Mesendoderm (in vitro differentiated cells): ENCODE measurements around the gene POLR3GL.

Experiments
- DNase-seq: peaks from one replicate; pipeline ENCODE4 v3.0.0; 2013
- H2AK5ac ChIP-seq: 2 replicates; pipeline ENCODE4 v1.6.1; 2013; ENCODE audit warnings: low read length, inconsistent platforms
- H2BK120ac ChIP-seq: 2 replicates; pipeline ENCODE4 v1.6.1; 2013; ENCODE audit warnings: low read depth, mild to moderate bottlenecking, low read length, moderate library complexity, mixed read lengths
- H2BK15ac ChIP-seq: replicated peaks from 2 replicates; pipeline ENCODE4 v1.6.1; 2013; ENCODE audit warnings: low read depth, mild to moderate bottlenecking, moderate library complexity
- H2BK5ac ChIP-seq: 2 replicates; pipeline ENCODE4 v1.6.1; 2013; ENCODE audit warnings: low read length, inconsistent platforms
- H3K18ac ChIP-seq: 2 replicates; pipeline ENCODE4 v1.6.1; 2013; ENCODE audit warnings: mild to moderate bottlenecking, low read length, mixed read lengths
- H3K23ac ChIP-seq: one replicate; pipeline ENCODE4 v1.6.1; 2013; ENCODE audit warnings: low read length
- H3K27ac ChIP-seq: 2 replicates; pipeline ENCODE4 v1.5.1; 2013; ENCODE audit warnings: low read depth, mild to moderate bottlenecking, inconsistent platforms, low read length, moderate library complexity
- H3K27me3 ChIP-seq: 2 replicates; pipeline ENCODE4 v1.6.1; 2013; ENCODE audit warnings: low read length, control low read depth, mild to moderate bottlenecking, inconsistent platforms; ENCODE audit not compliant: insufficient read depth, poor library complexity
- H3K36me3 ChIP-seq: 2 replicates; pipeline ENCODE4 v1.6.1; 2013; ENCODE audit warnings: low read length, inconsistent platforms; ENCODE audit not compliant: control insufficient read depth, insufficient read depth
- H3K4ac ChIP-seq: one replicate; pipeline ENCODE4 v1.6.1; 2013; ENCODE audit warnings: low read depth, mild to moderate bottlenecking, low read length, moderate library complexity
- H3K4me1 ChIP-seq: 2 replicates; pipeline ENCODE4 v1.6.1; 2013; ENCODE audit warnings: low read depth, low read length, inconsistent platforms; ENCODE audit not compliant: control insufficient read depth
- H3K4me2 ChIP-seq: 2 replicates; pipeline ENCODE4 v1.6.1; 2013; ENCODE audit warnings: low read length
- H3K4me3 ChIP-seq: 2 replicates; pipeline ENCODE4 v1.5.1; 2013; ENCODE audit warnings: mild to moderate bottlenecking, low read length
- H3K56ac ChIP-seq: one replicate; pipeline ENCODE4 v1.6.1; 2013; ENCODE audit warnings: low read length
- H3K79me1 ChIP-seq: 2 replicates; pipeline ENCODE4 v1.6.1; 2013; ENCODE audit warnings: low read length, inconsistent platforms
- H3K79me2 ChIP-seq: 2 replicates; pipeline ENCODE4 v1.6.1; 2013; ENCODE audit warnings: mild to moderate bottlenecking, low read length; ENCODE audit not compliant: control insufficient read depth, insufficient read depth
- H3K9ac ChIP-seq: 2 replicates; pipeline ENCODE4 v1.6.1; 2013; ENCODE audit warnings: low read length, inconsistent platforms
- H4K5ac ChIP-seq: one replicate; pipeline ENCODE4 v1.6.1; 2013; ENCODE audit warnings: low read length
- H4K8ac ChIP-seq: one replicate; pipeline ENCODE4 v1.6.1; 2013; ENCODE audit warnings: low read depth, mild to moderate bottlenecking, control low read depth, low read length, moderate library complexity
- WGBS: extraction: QIAGEN DNeasy Blood & Tissue Kit; methylation state at CpG from one replicate; pipeline ENCODE4 v1.1.7; 2013; ENCODE audit warnings: low lambda C conversion rate, missing lambda C conversion rate; ENCODE audit not compliant: insufficient coverage; ENCODE audit errors: extremely low coverage; 5-methylcytosine and 5-hydroxymethylcytosine counted together

POLR3GL gene

DNA sequence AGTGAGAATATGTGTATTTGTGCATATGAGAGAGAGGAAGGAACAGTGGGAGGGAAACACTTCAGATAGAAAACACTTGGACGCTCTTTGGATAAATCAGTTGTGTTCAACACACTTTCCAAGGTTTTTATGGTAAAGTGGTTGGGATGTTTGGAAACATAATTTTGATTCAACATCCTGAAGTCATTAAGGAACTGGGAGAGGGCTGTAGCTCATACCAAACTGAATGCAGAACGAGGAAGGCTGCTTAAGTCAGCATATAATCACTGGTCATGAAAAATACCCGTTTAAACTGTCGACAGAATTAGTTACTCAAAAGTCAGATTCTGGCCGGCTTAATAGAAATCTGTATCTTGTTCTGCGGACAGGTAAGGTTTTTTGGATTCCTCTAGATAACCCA is 21.6 kb upstream of the POLR3GL start:
- Histone ChIP-seq H3K56ac (no peak overlapping the region), H2BK120ac (no peak overlapping the region), H3K18ac (no peak overlapping the region), H3K27me3 (no peaks in the 10 kb centered on the region), H4K5ac (no peak overlapping the region), H3K4me2 (no peak overlapping the region), H2BK5ac (no peak overlapping the region), H3K79me2 (no peaks in the 10 kb centered on the region), H3K4ac (no peak overlapping the region), H3K36me3 (no peaks in the 10 kb centered on the region), H3K79me1 (no peaks in the 10 kb centered on the region), H2BK15ac (no peak overlapping the region), H3K9ac (no peak overlapping the region), H3K27ac (no peak overlapping the region), H4K8ac (no peak overlapping the region), H3K23ac (no peak overlapping the region), H2AK5ac (no peak overlapping the region), H3K4me1 (no peaks in the 10 kb centered on the region), H3K4me3 (no peak overlapping the region)
- DNase-seq = no peak
- no CpG with 5 or more reads among the region's 6 CpGs for WGBS

DNA sequence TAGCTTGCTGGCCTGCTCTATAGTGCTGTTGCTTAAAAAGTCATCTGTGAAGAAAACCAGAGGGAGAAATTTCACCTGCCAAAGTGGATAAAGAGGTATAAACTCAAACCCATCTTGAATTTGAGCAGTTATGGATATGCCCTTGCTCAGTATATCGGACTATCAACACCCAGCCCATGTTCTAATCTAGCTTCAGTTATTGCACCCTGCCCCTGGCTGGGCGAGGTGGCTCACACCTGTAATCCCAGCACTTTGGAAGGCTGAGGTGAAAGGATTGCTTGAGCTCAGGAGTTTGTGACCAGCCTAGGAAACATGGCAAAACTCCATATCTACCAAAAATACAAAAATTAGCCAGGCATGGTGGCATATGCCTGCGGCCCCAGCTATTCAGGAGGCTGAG is 20.0 kb upstream of the POLR3GL start:
- no peaks in the 10 kb centered on the region for H3K36me3 ChIP-seq
- H3K27ac ChIP-seq = no peak overlapping the region
- no peak overlapping the region for H4K5ac ChIP-seq
- no peak overlapping the region for H4K8ac ChIP-seq
- H2BK120ac ChIP-seq = no peak overlapping the region
- H3K4me2 ChIP-seq = no peak overlapping the region
- no peak overlapping the region for H3K4ac ChIP-seq
- no peak overlapping the region for H3K23ac ChIP-seq
- DNase-seq = no peak
- no peak overlapping the region for H2AK5ac ChIP-seq
- H2BK15ac ChIP-seq = no peak overlapping the region
- H3K18ac ChIP-seq = no peak overlapping the region
- no CpG with 5 or more reads among the region's 3 CpGs for WGBS
- H3K27me3 ChIP-seq = no peaks in the 10 kb centered on the region
- H3K9ac ChIP-seq = no peak overlapping the region
- H3K56ac ChIP-seq = no peak overlapping the region
- no peak overlapping the region for H3K4me3 ChIP-seq
- H3K79me2 ChIP-seq = no peaks in the 10 kb centered on the region
- peaks cover 2% of the 10 kb centered on the region for H3K4me1 ChIP-seq
- H3K79me1 ChIP-seq = peaks cover 2% of the 10 kb centered on the region
- no peak overlapping the region for H2BK5ac ChIP-seq

DNA sequence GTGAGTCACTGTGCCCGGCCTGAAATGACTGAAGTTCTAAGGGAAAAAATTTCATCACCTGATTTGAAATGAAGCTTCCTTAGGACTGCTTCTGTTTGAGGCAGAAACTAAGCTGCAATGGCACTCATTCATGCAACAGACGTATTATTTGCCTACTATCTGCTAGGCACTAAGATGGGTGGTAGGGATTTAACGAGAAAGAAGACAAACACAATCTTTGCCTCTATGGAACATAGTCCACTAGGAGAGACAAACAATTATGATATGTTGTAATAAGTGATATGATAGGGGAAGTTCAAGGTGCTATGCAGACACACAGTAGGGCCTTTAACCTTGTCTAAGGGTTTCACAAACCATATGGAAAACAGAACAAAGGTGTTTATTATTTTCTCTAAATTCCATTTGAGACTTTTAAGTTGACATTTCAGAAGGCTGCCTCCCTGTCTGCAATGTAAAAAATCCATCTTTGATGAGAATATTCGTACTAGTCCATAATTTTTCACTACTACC is 18.0 kb upstream of the POLR3GL start:
- no peaks in the 10 kb centered on the region for H3K79me2 ChIP-seq
- no peaks in the 10 kb centered on the region for H3K36me3 ChIP-seq
- no peak overlapping the region for H2BK5ac ChIP-seq
- H3K18ac ChIP-seq = no peak overlapping the region
- H2AK5ac ChIP-seq = no peak overlapping the region
- no peak overlapping the region for H3K56ac ChIP-seq
- no peak overlapping the region for H4K8ac ChIP-seq
- no peak overlapping the region for H3K9ac ChIP-seq
- no CpG with 5 or more reads among the region's 4 CpGs for WGBS
- H3K4me3 ChIP-seq = no peak overlapping the region
- H3K4me1 ChIP-seq = peaks cover 8% of the 10 kb centered on the region
- no peak overlapping the region for H4K5ac ChIP-seq
- no peak overlapping the region for H3K4ac ChIP-seq
- H3K4me2 ChIP-seq = no peak overlapping the region
- no peak overlapping the region for H3K23ac ChIP-seq
- no peak overlapping the region for H2BK120ac ChIP-seq
- H3K27ac ChIP-seq = no peak overlapping the region
- H3K27me3 ChIP-seq = no peaks in the 10 kb centered on the region
- peaks cover 2% of the 10 kb centered on the region for H3K79me1 ChIP-seq
- no peak for DNase-seq
- H2BK15ac ChIP-seq = no peak overlapping the region

DNA sequence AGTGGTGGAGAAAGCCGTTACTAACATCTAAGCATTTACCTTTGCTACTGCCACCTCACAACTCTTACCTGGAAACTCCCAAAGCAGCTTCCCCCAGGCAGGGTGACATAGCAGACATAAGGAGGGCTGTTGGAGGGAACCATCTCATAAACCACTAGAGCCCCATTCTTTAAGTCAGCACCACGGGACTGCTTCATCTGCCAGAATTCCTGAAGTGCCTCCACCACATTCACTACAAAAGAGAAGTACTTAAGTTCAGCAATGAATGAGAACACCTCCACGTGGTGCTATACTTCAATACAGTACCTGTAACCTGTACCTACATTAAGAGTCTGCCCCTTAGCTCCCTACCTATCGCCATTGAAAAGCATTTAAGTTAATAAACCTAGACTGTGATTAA is 16.9 kb upstream of the POLR3GL start:
- peak; percentile 72 for DNase-seq
- Histone ChIP-seq H3K79me2 (no peaks in the 10 kb centered on the region), H3K27ac (no peak overlapping the region), H2AK5ac (no peak overlapping the region), H3K27me3 (no peaks in the 10 kb centered on the region), H3K23ac (no peak overlapping the region), H3K18ac (no peak overlapping the region), H4K5ac (no peak overlapping the region), H3K79me1 (peaks cover 2% of the 10 kb centered on the region), H4K8ac (no peak overlapping the region), H3K4me2 (no peak overlapping the region), H3K36me3 (no peaks in the 10 kb centered on the region), H2BK15ac (no peak overlapping the region), H3K9ac (no peak overlapping the region), H3K4ac (no peak overlapping the region), H3K4me3 (no peak overlapping the region), H2BK120ac (no peak overlapping the region), H3K56ac (no peak overlapping the region), H3K4me1 (peaks cover 8% of the 10 kb centered on the region), H2BK5ac (no peak overlapping the region)
- no CpG with 5 or more reads among the region's 4 CpGs for WGBS

DNA sequence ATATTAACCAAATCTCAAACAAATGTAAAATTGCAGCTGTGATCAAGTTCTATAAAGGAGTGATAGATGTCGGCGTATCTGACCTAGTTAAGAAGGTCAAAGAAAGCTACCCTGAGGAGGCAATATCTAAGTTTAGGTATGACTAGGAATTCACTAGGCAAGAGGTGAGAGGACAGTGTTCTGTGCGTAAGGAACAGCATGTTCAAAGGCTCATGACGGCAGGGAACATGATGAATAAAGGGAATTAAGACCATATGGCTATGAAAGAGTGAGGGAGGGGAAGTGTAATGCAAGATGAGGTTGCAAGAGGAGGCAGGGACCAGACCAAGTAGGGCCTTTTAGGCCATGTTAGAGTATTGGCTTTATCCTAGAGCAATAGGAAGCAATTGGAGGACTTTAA is 15.3 kb upstream of the POLR3GL start:
- H3K27me3 ChIP-seq = no peaks in the 10 kb centered on the region
- H4K5ac ChIP-seq = no peak overlapping the region
- no CpG with 5 or more reads among the region's 4 CpGs for WGBS
- H3K18ac ChIP-seq = no peak overlapping the region
- no peak overlapping the region for H2BK15ac ChIP-seq
- H3K23ac ChIP-seq = no peak overlapping the region
- H2AK5ac ChIP-seq = no peak overlapping the region
- H3K27ac ChIP-seq = no peak overlapping the region
- H3K4me2 ChIP-seq = no peak overlapping the region
- peak overlapping the region; percentile 38 for H3K56ac ChIP-seq
- H3K4me1 ChIP-seq = peaks cover 8% of the 10 kb centered on the region
- H3K4me3 ChIP-seq = no peak overlapping the region
- no peaks in the 10 kb centered on the region for H3K79me2 ChIP-seq
- H2BK120ac ChIP-seq = no peak overlapping the region
- H2BK5ac ChIP-seq = no peak overlapping the region
- no peak overlapping the region for H4K8ac ChIP-seq
- peaks cover 2% of the 10 kb centered on the region for H3K79me1 ChIP-seq
- no peak overlapping the region for H3K9ac ChIP-seq
- DNase-seq = no peak
- no peak overlapping the region for H3K4ac ChIP-seq
- no peaks in the 10 kb centered on the region for H3K36me3 ChIP-seq

DNA sequence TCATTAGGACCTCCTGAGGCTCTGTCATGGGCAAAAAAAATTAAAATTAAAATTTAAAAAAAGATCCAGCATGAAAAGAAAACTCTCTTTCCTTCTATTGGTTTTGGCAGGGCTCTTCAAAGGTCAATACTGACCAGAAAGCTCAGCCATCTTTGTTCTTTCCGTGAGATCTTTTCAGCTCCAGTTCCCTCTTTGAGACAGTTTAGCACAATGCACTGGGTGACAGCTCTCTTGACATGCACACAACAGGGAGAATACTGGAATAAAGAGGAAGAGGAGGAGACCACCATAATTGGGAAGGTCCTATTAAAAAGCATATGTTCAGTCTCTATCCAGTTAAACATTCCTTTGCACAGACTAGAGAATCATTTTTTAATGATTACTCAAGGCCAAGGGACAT is 13.0 kb upstream of the POLR3GL start:
- no CpG with 5 or more reads among the region's 1 CpG for WGBS
- Histone ChIP-seq H4K8ac (no peak overlapping the region), H3K9ac (no peak overlapping the region), H2AK5ac (no peak overlapping the region), H3K36me3 (no peaks in the 10 kb centered on the region), H3K27ac (no peak overlapping the region), H2BK15ac (no peak overlapping the region), H3K4me3 (no peak overlapping the region), H2BK5ac (no peak overlapping the region), H3K4me1 (peaks cover 11% of the 10 kb centered on the region), H3K79me2 (no peaks in the 10 kb centered on the region), H3K79me1 (peaks cover 3% of the 10 kb centered on the region), H4K5ac (no peak overlapping the region), H3K56ac (no peak overlapping the region), H3K4ac (no peak overlapping the region), H3K4me2 (no peak overlapping the region), H3K23ac (no peak overlapping the region), H3K27me3 (peaks cover 1% of the 10 kb centered on the region), H3K18ac (no peak overlapping the region), H2BK120ac (no peak overlapping the region)
- DNase-seq = no peak
